Raji (cell line): ENCODE data around the gene EFNB2.

ENCODE experiments used
- POLR2A ChIP-seq: IDR thresholded peaks from 2 replicates; pipeline ENCODE4 v1.6.1; 2011; ENCODE audit warnings: low read depth, low read length, control low read depth; ENCODE audit not compliant: insufficient read depth

EFNB2 gene

DNA sequence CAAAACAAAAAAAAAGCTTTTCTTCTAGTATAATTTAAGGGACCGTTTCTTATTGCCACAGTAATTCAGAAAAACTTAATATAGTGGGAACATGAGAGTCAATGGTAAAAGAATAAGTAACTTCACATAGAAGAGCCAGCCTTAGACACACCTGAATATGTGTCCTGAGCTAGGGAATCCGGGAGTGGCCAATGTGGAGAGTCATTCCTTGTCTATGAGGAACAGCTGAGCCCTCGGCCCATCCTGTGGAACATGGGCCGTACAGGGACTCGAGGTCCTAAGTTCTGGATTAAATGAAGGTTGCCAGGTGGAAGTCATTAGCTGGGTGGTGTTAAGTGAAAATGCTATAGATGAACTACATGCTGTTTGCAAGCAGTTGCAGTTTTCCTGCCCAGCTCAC is 32.2 kb downstream of the EFNB2 start:
- no peak for TF ChIP-seq POLR2A

DNA sequence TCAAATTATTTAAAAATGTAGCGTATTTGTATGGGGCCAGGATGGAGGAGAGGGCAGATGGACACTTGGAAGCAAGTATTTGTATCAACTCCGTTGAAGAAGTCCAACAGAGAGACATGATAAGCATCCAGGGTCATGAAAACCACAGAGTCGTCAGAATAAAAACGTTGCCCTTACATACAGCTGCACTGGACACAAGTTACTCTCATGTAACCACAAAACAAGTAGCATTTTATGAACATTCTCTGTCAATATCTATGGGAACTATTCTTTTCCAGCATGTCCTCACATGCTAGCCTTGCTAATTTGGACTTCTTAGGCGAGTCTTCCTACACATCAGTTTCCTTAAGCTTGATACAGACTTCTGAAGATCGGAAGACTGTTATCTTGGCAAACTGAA is 35.0 kb downstream of the EFNB2 start:
- no peak for TF ChIP-seq POLR2A

DNA sequence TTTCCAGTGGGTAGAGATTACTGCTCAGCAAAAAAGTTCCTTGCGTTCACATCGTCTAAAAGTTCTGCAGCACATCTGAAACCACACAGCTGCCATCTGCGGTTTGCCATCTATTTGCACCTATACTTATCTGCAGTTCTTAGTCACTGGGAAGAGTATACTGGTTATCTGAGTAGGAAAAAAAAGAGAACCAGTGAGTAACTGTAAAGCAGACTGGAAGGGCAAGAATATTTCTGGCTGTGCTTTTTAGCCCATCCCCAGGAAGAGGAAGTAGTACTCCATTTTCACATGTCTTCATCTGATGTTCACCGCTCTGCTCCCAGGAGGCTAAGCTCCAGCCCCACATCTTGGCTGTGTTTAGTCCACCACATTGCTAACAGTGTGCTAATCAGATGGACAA is 35.6 kb downstream of the EFNB2 start:
- TF ChIP-seq POLR2A = no peak

DNA sequence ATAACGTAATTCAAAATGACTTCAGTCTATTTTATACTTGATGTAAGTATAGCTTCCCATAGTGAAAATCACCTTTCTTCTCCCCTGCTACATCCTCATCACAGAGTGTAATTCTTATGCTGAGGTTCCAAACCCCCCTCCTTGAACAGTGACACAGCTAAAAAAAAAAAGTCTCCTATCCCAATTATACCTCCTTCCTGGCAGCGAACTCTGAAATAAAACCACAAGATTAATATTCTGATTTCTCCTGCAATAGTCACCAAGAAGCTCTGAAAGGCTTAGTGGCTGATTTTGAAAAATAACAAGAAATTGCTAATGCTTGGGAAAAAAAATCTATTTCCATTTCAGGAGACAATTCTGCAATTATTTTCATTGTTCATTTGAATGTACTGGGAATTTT is 36.3 kb downstream of the EFNB2 start:
- no peak for TF ChIP-seq POLR2A

DNA sequence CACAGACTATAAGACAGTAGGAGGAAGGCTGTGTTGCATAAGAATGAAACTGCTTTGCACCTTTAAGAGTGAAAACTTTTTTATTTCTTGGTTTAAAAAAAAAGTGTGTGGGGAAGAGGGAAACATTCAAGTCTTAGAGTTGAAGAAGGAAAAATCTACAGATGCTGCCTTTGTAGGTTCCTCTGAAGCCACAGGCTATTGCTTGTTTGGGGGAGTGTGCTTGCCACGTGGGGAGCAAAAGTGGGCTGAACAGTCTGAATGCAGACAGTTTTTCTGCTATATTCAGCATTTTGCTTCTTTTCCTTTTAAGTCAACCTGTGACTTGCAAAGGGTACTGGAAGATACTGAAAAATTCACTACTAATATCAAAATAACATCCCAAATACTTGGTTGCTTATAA is 36.9 kb downstream of the EFNB2 start:
- no peak for TF ChIP-seq POLR2A

DNA sequence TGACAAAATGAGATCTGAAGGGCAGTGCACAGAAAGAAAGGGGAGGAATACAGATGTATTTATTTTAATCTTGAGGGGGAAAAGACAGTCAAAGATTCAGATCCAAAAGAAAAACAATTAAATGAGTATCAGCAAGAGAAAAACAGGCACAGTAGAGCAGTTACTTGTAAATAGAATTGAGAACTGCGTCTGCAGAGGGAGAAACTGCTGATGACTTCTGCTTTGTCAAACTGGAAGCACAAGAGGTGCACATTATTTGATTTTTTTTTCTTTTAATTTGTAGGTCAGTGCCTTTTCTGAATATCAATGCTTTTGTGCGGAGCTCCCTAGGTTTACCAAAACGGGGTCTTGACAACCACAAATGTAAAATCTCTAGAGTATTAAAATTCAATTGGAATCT is 37.3 kb downstream of the EFNB2 start:
- TF ChIP-seq POLR2A = no peak

DNA sequence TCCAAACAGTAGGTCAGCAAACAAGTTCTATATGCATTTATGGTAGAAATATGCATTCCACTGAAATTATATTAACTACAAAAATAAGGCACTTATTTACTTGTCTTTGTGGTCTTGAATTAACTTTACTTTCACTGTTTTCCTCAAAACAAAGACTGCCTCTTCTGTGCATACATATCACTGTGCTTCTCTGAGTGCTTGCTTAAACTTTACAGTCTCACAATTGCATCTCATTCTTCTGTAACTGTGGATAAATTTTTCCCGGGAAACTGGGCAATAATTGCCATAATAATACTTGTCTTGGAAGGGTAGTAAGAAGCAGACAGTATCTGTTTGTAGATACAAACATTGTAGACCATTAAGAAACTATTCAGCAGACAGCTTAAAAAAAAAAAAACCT is 38.4 kb downstream of the EFNB2 start:
- no peak for TF ChIP-seq POLR2A

DNA sequence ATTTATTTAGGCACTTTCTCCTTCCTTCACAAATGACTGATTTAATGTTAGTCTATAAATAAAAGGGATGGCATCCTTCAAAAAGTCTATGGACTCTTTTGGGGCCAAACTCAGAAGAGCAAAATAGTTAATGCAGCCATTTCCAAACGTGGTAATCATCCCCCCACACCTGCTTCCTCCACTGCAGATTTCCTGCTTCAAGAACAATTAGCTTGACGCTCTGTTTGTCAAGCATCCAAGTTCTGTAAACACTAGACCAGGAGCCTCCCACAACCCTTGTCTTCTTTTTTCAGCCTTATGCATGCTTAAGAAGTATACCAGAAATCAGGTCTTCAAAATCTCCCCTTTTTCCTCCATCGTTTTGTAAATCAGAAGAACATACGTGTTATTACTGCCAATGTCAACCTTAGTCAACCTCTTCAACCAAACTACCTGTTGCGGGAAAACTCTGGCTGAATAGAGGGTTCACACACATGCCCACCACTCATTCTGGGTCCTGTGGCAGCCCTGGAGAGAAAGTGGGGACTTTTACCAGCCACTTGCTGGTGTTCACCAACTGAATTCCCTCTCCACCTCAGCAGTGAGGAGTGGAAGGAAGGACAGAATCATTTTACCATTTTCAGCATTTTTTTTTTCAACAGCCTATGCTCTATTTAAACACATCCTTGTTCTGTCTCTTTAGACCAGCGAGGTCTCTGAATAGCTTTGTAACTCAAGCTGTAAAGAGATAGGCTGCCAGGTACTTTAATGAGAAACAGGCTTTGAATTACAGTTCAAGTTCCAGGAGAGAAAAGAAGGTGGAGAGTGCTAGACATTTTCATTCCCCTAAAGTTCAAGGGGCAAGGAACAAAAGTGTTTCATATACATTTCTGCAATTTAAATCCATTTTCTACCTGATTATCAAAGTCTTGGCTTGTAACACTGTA is 39.1 kb downstream of the EFNB2 start:
- TF ChIP-seq POLR2A = no peak

DNA sequence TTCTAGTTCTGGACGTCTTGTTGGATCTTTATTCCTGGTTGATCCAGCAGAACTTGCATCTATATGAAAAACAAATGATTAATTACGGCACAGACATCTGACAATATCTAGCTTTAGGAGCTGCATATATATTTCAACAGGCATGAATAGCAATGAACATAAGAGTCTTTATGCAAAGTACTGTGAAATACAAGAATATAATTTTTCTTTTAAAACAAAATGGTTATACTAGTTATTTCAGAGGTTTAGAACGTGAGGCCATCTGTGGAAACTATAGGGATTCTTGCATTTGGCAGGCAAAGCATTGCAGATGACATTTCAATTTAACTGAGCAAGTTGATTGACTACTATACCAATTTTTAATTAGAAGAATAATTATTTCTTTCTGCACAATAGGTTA is 40.5 kb downstream of the EFNB2 start:
- TF ChIP-seq POLR2A = no peak

DNA sequence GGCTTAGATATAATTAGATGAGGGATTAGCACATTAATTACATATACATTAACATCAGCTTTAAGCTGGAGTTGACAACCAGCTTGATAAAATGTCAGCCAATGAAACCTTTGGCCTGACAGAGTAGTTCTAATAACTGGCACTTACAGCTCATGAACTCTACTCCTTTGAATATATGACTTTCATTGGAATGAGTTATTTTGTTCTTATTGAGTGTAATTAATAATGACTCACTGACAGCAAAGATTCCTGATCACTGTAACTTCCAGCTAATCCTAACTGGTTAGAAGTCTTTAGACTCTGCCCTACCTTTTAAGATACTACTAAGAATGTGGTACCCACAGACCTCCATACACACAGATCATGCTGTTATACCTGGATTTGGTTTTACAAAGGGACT is 41.0 kb downstream of the EFNB2 start:
- no peak for TF ChIP-seq POLR2A

DNA sequence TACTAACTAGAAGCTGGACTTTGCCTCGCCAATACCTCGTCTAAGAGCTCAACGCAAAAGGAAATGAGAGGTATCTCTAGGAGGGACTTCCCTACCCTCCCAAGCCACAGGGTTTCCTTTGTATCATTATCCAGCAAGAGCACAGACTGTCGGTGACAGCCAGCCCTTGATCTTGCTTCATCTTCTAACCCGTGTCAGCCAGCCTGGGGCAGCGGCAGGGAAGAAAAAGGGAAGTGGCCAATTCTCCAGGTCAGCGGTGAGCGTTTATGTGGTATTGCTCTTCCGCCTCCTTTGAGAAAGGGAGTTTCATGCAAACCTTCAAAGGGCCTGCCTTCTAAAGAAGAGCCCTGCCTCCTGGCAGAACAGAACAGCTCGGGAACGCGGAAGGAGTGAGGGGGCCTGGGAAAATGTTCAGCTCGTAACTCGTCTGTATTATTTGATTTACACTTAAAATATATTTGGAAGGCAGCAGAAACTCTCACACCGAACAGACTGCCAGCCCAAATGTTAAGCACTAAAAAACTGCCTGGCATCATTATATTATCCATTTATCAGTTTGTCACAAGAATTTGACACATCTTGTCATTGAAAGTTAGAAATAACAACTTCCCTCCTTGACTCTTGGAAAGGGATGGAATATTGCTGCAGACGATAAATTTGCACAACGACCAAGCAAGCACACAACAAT is 41.8 kb downstream of the EFNB2 start:
- no peak for TF ChIP-seq POLR2A

DNA sequence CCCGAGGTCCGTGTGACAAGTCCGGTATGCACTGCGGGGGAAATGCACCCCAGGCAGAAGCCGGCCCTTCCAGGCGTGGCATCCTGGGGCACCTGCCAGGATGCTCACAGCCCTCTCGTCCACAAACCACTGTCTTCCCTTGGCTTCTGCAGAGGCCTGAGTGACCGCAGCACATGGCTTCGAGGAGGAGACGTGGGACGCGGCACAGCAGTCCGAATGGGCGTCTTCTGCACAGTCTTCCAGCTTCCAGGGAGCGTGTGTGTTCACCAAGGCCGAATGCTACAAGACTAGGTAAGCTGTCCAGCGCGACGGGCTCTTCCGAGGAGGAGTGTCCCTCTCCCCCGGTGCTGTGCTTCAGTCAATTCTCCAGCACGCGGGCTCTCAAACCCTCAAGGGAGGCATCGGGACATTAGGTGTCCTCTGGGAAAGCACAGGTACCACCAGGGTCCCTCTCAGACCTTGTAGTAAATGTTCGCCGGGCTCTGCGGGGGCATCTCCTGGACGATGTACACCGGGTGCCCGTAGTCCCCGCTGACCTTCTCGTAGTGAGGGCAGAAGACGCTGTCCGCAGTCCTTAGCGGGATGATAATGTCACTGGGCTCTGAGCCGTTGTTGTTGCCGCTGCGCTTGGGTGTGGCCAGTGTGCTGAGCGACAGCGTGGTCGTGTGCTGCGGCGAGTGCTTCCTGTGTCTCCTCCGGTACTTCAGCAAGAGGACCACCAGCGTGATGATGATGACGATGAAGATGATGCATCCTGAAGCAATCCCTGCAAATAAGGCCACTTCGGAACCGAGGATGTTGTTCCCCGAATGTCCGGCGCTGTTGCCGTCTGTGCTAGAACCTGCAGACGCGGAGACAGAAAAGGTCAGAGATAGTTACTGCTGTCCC is 42.6 kb downstream of the EFNB2 start:
- no peak for TF ChIP-seq POLR2A

DNA sequence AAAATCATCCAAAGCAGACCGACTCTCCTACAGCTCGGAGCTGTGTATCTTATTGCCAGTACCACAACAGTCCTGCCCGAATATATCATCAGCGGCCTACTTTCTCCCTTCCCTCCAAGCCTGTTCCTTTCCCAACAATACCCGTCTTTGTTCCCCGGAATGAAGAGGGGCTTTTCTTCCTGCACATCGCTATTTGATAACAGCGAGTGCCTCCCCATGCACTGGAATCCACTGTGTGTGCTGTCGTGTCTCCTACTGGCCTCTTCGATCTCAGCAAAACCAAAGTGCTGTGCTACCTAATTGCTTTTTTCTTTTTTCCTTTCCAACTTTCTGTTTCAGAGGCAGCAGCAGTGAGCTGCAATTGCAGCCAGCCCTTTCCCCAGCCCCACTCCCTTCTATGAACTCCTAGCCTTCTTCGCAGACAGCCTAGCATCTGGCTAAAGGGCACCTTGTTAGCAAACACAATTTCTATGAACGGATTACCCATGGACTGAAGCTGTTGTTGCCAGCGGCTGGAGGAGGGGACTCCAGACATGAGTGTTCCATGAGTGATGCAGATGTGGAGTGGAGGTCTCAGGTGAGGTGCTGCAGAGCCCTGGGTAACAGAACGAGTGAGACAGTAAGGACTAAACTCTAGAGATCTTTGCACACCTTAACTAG is 43.4 kb downstream of the EFNB2 start:
- TF ChIP-seq POLR2A = no peak

DNA sequence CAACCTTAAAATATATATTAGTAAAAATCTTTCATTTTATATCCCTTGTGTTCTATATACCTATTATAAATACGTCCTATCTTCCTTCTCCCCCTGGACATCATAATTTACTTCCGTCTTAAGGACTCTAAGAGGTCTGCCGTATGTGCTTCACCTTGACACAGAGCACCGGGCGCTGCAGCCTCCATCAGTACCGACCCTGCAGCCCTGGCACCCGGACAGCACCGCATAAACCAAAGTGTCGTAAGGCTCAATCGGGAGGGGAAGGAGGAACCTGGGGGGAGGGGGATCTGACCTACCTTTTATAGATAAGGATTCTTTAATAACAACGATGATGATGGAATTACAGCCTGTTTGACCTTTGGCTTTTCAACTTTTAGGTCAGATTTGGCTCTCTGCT is 44.0 kb downstream of the EFNB2 start:
- no peak for TF ChIP-seq POLR2A
